ENCODE data around the gene FCGR3A.
"Not testable (repeated sequence)": the region's sequence is repeated elsewhere in the genome, so short reads cannot be mapped to it uniquely, and the experiment has no call there.

DNA sequence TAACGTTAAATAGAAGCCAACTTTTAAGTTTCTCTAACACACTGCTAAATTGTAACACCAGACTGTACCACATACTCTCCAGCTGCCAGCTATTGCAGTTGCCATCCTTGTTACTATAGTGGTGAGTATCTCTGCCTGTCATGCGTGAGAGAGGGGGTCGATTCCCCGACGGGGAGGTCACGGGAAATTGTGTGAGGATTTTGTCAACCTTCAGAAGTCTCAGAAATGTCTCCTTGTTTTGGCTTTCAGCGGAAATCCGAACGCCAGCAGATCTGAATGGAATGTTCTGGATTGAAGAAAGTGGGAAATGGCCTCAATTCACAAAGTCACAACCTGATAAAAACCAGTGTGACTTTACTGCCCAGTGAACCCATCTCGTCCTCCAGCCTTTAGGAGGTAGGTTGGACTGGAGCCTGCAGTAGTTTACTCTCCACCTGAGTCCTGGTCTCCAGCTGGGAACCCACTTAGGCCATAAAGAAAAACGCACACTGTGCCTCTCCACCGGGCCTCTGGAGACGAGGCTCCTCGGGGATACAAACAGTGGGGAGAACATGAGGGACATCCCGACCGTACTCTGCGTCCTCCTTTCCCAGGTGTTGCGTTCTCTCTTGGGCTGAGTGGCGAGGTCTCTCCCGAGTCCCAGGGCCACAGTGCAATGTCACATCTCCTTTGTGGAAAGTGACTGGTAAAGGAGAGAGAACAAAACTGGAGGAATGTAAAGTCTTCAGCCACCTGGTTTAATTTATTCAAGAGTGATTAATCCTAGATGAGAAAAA lies 26.4 kb downstream of the FCGR3A start:
- TF ChIP-seq, protein P1, sequence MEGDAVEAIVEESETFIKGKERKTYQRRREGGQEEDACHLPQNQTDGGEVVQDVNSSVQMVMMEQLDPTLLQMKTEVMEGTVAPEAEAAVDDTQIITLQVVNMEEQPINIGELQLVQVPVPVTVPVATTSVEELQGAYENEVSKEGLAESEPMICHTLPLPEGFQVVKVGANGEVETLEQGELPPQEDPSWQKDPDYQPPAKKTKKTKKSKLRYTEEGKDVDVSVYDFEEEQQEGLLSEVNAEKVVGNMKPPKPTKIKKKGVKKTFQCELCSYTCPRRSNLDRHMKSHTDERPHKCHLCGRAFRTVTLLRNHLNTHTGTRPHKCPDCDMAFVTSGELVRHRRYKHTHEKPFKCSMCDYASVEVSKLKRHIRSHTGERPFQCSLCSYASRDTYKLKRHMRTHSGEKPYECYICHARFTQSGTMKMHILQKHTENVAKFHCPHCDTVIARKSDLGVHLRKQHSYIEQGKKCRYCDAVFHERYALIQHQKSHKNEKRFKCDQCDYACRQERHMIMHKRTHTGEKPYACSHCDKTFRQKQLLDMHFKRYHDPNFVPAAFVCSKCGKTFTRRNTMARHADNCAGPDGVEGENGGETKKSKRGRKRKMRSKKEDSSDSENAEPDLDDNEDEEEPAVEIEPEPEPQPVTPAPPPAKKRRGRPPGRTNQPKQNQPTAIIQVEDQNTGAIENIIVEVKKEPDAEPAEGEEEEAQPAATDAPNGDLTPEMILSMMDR (IDR thresholded peaks at IDR 0.05): not testable (repeated sequence)
- TF ChIP-seq POLR2A (IDR thresholded peaks at IDR 0.05): not testable (repeated sequence)

All from adrenal gland (tissue), 5 donors.